ENCODE measurements around the gene NSFL1C. TPM values are rescaled to one million over a fixed set of nuclear protein-coding genes. Genes with fewer than 3 reads are reported as not detected.

The NSFL1C gene
- total and polyA plus RNA-seq, 2 of the 4 experiments (the other 2 are of a cell fraction) = 33.0 to 40.3 TPM

DNA sequence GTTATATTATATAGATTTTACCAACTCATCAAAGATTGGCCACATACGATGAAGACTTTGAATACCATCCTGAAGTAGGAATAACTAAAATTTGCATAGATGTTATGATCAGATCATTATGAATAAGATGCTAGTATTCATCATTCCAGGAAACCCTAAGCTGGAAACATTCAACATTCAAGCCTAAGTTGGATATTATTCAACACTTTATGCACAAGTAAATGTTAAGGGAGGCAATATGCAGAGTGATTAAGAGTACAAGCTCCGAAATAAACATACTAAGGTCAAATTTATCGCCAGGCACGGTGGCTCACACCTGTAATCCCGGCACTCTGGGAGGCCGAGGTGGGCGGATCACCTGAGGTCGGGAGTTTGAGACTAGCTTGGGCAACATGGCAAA is 30.4 kb downstream of the NSFL1C start:
- no peak overlapping the region for H4K91ac ChIP-seq (ENCODE audit: insufficient read depth, low read depth, low read length)

More for the DNA sequence above, 30.4 kb downstream of the NSFL1C start:
- H3K79me1 ChIP-seq (ENCODE audit: low read depth in 1 of 2, low read length in 2 of 2) = no peaks in the 10 kb centered on the region
- POLR2A ChIA-PET (ENCODE audit: unreplicated experiment) = no interaction called here
- in situ Hi-C loops (cut with MboI; ENCODE audit: low sequenced_read_pairs) = no loop called here
- no peak overlapping the region for H4K8ac ChIP-seq (ENCODE audit: low read depth in 2 of 2, low read length in 2 of 2)
- H4K20me1 ChIP-seq (ENCODE audit: insufficient read depth, low read length) = no peaks in the 10 kb centered on the region
- H2AFZ ChIP-seq (replicated peaks; ENCODE audit: low read length, poor library complexity) = no peak overlapping the region
- H3K9ac ChIP-seq (ENCODE audit: low read depth, low read length) = no peak overlapping the region
- no peak overlapping the region for H3K27ac ChIP-seq (ENCODE audit: insufficient read depth, low read length)
- H2BK5ac ChIP-seq (ENCODE audit: low read depth, low read length, poor library complexity, severe bottlenecking) = no peak overlapping the region
- no peak overlapping the region for H3K4me2 ChIP-seq (ENCODE audit: low read depth, low read length)
- peaks cover 2% of the 10 kb centered on the region; the same call in 1 of the 2 replicates for H3K36me3 ChIP-seq (ENCODE audit: control insufficient read depth, insufficient read depth, low read length)
- no TSS peak for BruUV-seq (replicated peaks)
- H3K4me1 ChIP-seq (ENCODE audit: control insufficient read depth, insufficient read depth, low read length) = no peaks in the 10 kb centered on the region
- H3K27me3 ChIP-seq (ENCODE audit: control insufficient read depth, insufficient read depth, low read length) = no peaks in the 10 kb centered on the region
- TF ChIP-seq POLR2A (IDR thresholded peaks at IDR 0.05; ENCODE audit: low read depth, low read length) (no peak), SMC3 (IDR thresholded peaks at IDR 0.05; ENCODE audit: low read depth, low read length) (no peak), MAFK (IDR thresholded peaks at IDR 0.05; ENCODE audit: low read depth, low read length) (no peak), RAD21 (IDR thresholded peaks at IDR 0.05; ENCODE audit: low read length) (no peak), BHLHE40 (IDR thresholded peaks at IDR 0.05; ENCODE audit: low read depth, low read length) (no peak), FOS (IDR thresholded peaks at IDR 0.05; ENCODE audit: low read depth, low read length) (no peak), CEBPB (IDR thresholded peaks at IDR 0.05; ENCODE audit: low read depth, low read length) (no peak), RFX5 (IDR thresholded peaks at IDR 0.05; ENCODE audit: low read depth, low read length) (no peak)
- no peak overlapping the region for H2AK5ac ChIP-seq (ENCODE audit: low read depth, low read length)
- dilution Hi-C loops (cut with HindIII; ENCODE audit: low sequenced_read_pairs, unreplicated experiment) = no loop called here
- H3K14ac ChIP-seq (replicated peaks; ENCODE audit: low read depth, low read length) = no peak overlapping the region
- H3K9me3 ChIP-seq (ENCODE audit: control insufficient read depth, insufficient read depth, low read length) = no peaks in the 10 kb centered on the region
- DNase-seq (no peak), ATAC-seq (ENCODE audit: low read depth) (no peak)
- no peak overlapping the region for H2BK20ac ChIP-seq (ENCODE audit: low read depth, low read length)
- H3K4me3 ChIP-seq (ENCODE audit: insufficient read depth, low read depth, low read length) = no peak overlapping the region
- H2BK15ac ChIP-seq (ENCODE audit: low read depth, low read length) = no peak overlapping the region
- no peak overlapping the region for H2BK120ac ChIP-seq (ENCODE audit: low read depth, low read length)
- peaks cover 6% of the 10 kb centered on the region; the same call in 1 of the 2 replicates for H3K9me1 ChIP-seq (ENCODE audit: insufficient read depth, low read length)
- H3K18ac ChIP-seq (ENCODE audit: low read depth, low read length) = no peak overlapping the region
- WGBS, 2 experiments (ENCODE audit: extremely low coverage in 2 of 2, insufficient read length in 1 of 2) = no CpG with 5 or more reads among the region's 8 CpGs
- no peak overlapping the region for H4K5ac ChIP-seq (ENCODE audit: low read depth, low read length)
- no peak overlapping the region for H2AK9ac ChIP-seq (replicated peaks; ENCODE audit: low read depth, low read length, poor library complexity)
- H3K4ac ChIP-seq (ENCODE audit: low read depth, low read length) = no peak overlapping the region
- H3K56ac ChIP-seq (ENCODE audit: extremely low read depth, insufficient read depth, low read length) = no peak overlapping the region
- intact Hi-C loops (cut with micrococcal nuclease) = loop anchor here (5.0 kb wide), 2 partner anchors 64 to 229 kb away; no protein-coding TSS in a partner anchor
- CTCF ChIA-PET = interaction anchor here (1.0 to 1.9 kb wide), 4 partner anchors 45 to 117 kb away, joined by 3 to 10 read pairs (median 6); no protein-coding TSS in a partner anchor
- no peak overlapping the region for H3K23ac ChIP-seq (ENCODE audit: low read depth, low read length)
